Bronchial epithelial cell (primary cell): Measurements from ENCODE around the gene TNNI3K. TPM values are rescaled to one million over a fixed set of nuclear protein-coding genes. Genes with fewer than 3 reads are reported as not detected.

Experiments
- DNase-seq: peaks from one replicate; pipeline ENCODE4 v3.0.0-alpha.2; 2010; ENCODE audit warnings: low read depth
- FAIRE-seq: peaks from 2 replicates; lab custom pipeline; 2011; peaks lifted over from hg19 to GRCh38; lab: Jason Lieb, UNC
- H3K27me3 ChIP-seq: 2 replicates; pipeline ENCODE4 v1.5.1; 2011; ENCODE audit warnings: low read length; ENCODE audit not compliant: control insufficient read depth, insufficient read depth
- H3K36me3 ChIP-seq: 2 replicates; pipeline ENCODE4 v1.5.1; 2011; ENCODE audit warnings: low read length; ENCODE audit not compliant: control insufficient read depth, insufficient read depth
- H3K4me3 ChIP-seq: 2 replicates; pipeline ENCODE4 v1.5.1; 2011; ENCODE audit warnings: mild to moderate bottlenecking, low read depth, low read length, control low read depth
- CTCF ChIP-seq: IDR thresholded peaks from 2 replicates; pipeline ENCODE4 v1.5.1; 2011; ENCODE audit warnings: mild to moderate bottlenecking, moderate library complexity, low read length, control low read depth, inconsistent platforms; ENCODE audit not compliant: insufficient read depth, severe bottlenecking
- total RNA-seq: library from RNA; depleted of rRNA; stranded (reverse); fragments of >200 nt; gene quantifications from 2 replicates; pipeline ENCODE4 v1.2.1, GENCODE V29; 2014

Gene TNNI3K
- total RNA-seq, 1 donor from 2014 or later, result 1.3 TPM

GRCh38 chr1:74471470-74471869 lies 236.3 kb downstream of the TNNI3K start:
- Histone ChIP-seq H3K27me3 (no peaks in the 10 kb centered on the region), H3K36me3 (no peaks in the 10 kb centered on the region), H3K4me3 (no peak overlapping the region)
- FAIRE-seq (no peak), DNase-seq (no peak)
- TF ChIP-seq CTCF, result no peak

GRCh38 chr1:74474585-74474984 lies 239.4 kb downstream of the TNNI3K start:
- FAIRE-seq (no peak), DNase-seq (no peak)
- H3K27me3 ChIP-seq, result no peaks in the 10 kb centered on the region
- H3K4me3 ChIP-seq, result no peak overlapping the region
- H3K36me3 ChIP-seq, result no peaks in the 10 kb centered on the region
- no peak for TF ChIP-seq CTCF

GRCh38 chr1:74478979-74479378 lies 243.8 kb downstream of the TNNI3K start:
- TF ChIP-seq CTCF, result no peak
- Histone ChIP-seq H3K36me3 (no peaks in the 10 kb centered on the region), H3K27me3 (no peaks in the 10 kb centered on the region), H3K4me3 (no peak overlapping the region)
- DNase-seq (no peak), FAIRE-seq (no peak)

- no peak for FAIRE-seq
- no peaks in the 10 kb centered on the region for H3K36me3 ChIP-seq
- no peaks in the 10 kb centered on the region for H3K27me3 ChIP-seq
- no peak overlapping the region for H3K4me3 ChIP-seq
- no peak for TF ChIP-seq CTCF
- no peak for DNase-seq
Measured at GRCh38 chr1:74480068-74480467, 244.9 kb downstream of the TNNI3K start.

- DNase-seq (no peak), FAIRE-seq (no peak)
- H3K27me3 ChIP-seq, result no peaks in the 10 kb centered on the region
- no peaks in the 10 kb centered on the region for H3K36me3 ChIP-seq
- no peak for TF ChIP-seq CTCF
- H3K4me3 ChIP-seq, result no peak overlapping the region
Measured at GRCh38 chr1:74481607-74482006, 246.4 kb downstream of the TNNI3K start.

GRCh38 chr1:74485622-74486021 lies 250.4 kb downstream of the TNNI3K start:
- H3K27me3 ChIP-seq, result no peaks in the 10 kb centered on the region
- H3K4me3 ChIP-seq, result no peak overlapping the region
- FAIRE-seq (no peak), DNase-seq (no peak)
- no peak for TF ChIP-seq CTCF
- H3K36me3 ChIP-seq, result no peaks in the 10 kb centered on the region
